Myometrial cell (primary cell): ENCODE results near the gene KEAP1. TPM values are rescaled to one million over a fixed set of nuclear protein-coding genes. Genes with fewer than 3 reads are reported as not detected.

ENCODE experiments used
- total RNA-seq: library from RNA; depleted of rRNA; stranded (reverse); fragments of >200 nt; gene quantifications from 2 replicates; pipeline ENCODE4 v1.2.3, GENCODE V29; 2015

KEAP1 gene
- total RNA-seq = 63.4 and 75.1 TPM in 2 replicates

GRCh38 chr19:10503002-10503789 is at the start of gene KEAP1:
Gene KEAP1 (minus strand): TSS chr19:10503356. CDS start chr19:10500033, 3,323 bp downstream.

GRCh38 chr19:10543420-10544241 is 40.5 kb upstream of the KEAP1 start, which contains the start of gene ATG4D:
Gene ATG4D (plus strand): TSS chr19:10543904. CDS start chr19:10544091, 187 bp downstream.

GRCh38 chr19:10517361-10517759 is 14.2 kb upstream of the KEAP1 start, which contains the start of gene S1PR5:
Gene S1PR5 (minus strand): TSS chr19:10517447. CDS start chr19:10515011, 2,436 bp downstream.

Other genes starting within 250 kb of the KEAP1 start
- gene ICAM1, start 232.2 kb downstream of the KEAP1 start, total RNA-seq = 45.0 and 59.4 TPM in 2 replicates
- 1.6 and 4.0 TPM in 2 replicates for gene ICAM4, start 216.4 kb downstream of the KEAP1 start, total RNA-seq
- 4.3 and 8.4 TPM in 2 replicates for gene ICAM5, start 213.4 kb downstream of the KEAP1 start, total RNA-seq
- 0.53 and 0.58 TPM in 2 replicates for gene ZGLP1, start 193.5 kb downstream of the KEAP1 start, total RNA-seq
- gene FDX2, start 187.3 kb downstream of the KEAP1 start, total RNA-seq = 31.7 and 53.9 TPM in 2 replicates
- 22.0 and 23.4 TPM in 2 replicates for gene RAVER1, start 169.8 kb downstream of the KEAP1 start, total RNA-seq
- 12.1 and 33.2 TPM in 2 replicates for gene ICAM3, start 163.7 kb downstream of the KEAP1 start, total RNA-seq
- gene TYK2, start 122.8 kb downstream of the KEAP1 start, total RNA-seq = 96.1 and 133 TPM in 2 replicates
- gene CDC37, start 99.8 kb downstream of the KEAP1 start, total RNA-seq = 278 and 292 TPM in 2 replicates
- gene PDE4A, start 82.8 kb downstream of the KEAP1 start, total RNA-seq = 4.3 and 5.8 TPM in 2 replicates
- not detected in 2 replicates for gene S1PR5, start 14.1 kb upstream of the KEAP1 start, total RNA-seq
- gene ATG4D, start 40.5 kb upstream of the KEAP1 start, total RNA-seq = 20.2 and 24.3 TPM in 2 replicates
- gene KRI1, start 62.7 kb upstream of the KEAP1 start, total RNA-seq = 13.5 and 15.4 TPM in 2 replicates
- 10.7 and 15.1 TPM in 2 replicates for gene CDKN2D, start 65.6 kb upstream of the KEAP1 start, total RNA-seq
- gene AP1M2, start 84.0 kb upstream of the KEAP1 start, total RNA-seq = 5.3 and 14.4 TPM in 2 replicates
- gene SLC44A2, start 122.2 kb upstream of the KEAP1 start, total RNA-seq = 103 and 109 TPM in 2 replicates
- gene ILF3, start 151.0 kb upstream of the KEAP1 start, total RNA-seq = 122 and 134 TPM in 2 replicates
- 37.2 and 42.0 TPM in 2 replicates for gene QTRT1, start 198.1 kb upstream of the KEAP1 start, total RNA-seq
- gene DNM2, start 214.7 kb upstream of the KEAP1 start, total RNA-seq = 59.5 and 62.0 TPM in 2 replicates